Progenitor cell of endocrine pancreas (in vitro differentiated cells): ENCODE data around the gene DISP3. TPM values are rescaled to one million over a fixed set of nuclear protein-coding genes. Genes with fewer than 3 reads are reported as not detected.
"Not testable (repeated sequence)": the region's sequence is repeated elsewhere in the genome, so short reads cannot be mapped to it uniquely, and the experiment has no call there.

Source experiments
- DNase-seq: peaks from one replicate; pipeline ENCODE4 v3.0.0; 2021; ENCODE audit warnings: low spot score; ENCODE audit not compliant: unreplicated experiment
- H3K27ac Mint-ChIP-seq: 2 replicates; pipeline ENCODE4 v1.8.0; 2021; ENCODE audit warnings: mild to moderate bottlenecking, moderate library complexity, mixed read lengths
- H3K27me3 Mint-ChIP-seq: 2 replicates; pipeline ENCODE4 v1.8.0; 2021; ENCODE audit warnings: mixed read lengths
- H3K36me3 Mint-ChIP-seq: 2 replicates; pipeline ENCODE4 v1.8.0; 2022; ENCODE audit warnings: mixed read lengths; ENCODE audit not compliant: insufficient read depth
- H3K4me1 Mint-ChIP-seq: 2 replicates; pipeline ENCODE4 v1.8.0; 2021; ENCODE audit warnings: low read depth, mixed read lengths
- H3K4me3 Mint-ChIP-seq: 2 replicates; pipeline ENCODE4 v1.8.0; 2021; ENCODE audit warnings: low read depth, mild to moderate bottlenecking, moderate library complexity, mixed read lengths
- H3K9me3 Mint-ChIP-seq: 2 replicates; pipeline ENCODE4 v1.8.0; 2021; ENCODE audit warnings: low read depth, mixed read lengths
- CTCF ChIP-seq: fragments of 200-600 bp; sonication (generic); IDR thresholded peaks from one replicate; pipeline ENCODE4 v1.5.0; 2021; ENCODE audit warnings: antibody characterized with exemption, mild to moderate bottlenecking; ENCODE audit not compliant: unreplicated experiment
- total RNA-seq: library from RNA; stranded (reverse); gene quantifications from 2 replicates; pipeline ENCODE4 v1.2.1, GENCODE V29; 2021

Gene DISP3
- total RNA-seq, 1 donor from 2014 or later, result 5.4 TPM

- no peak overlapping the region for H3K4me3 Mint-ChIP-seq
- no peaks in the 10 kb centered on the region for H3K9me3 Mint-ChIP-seq
- no peak overlapping the region for H3K27ac Mint-ChIP-seq
- H3K4me1 Mint-ChIP-seq, result no peaks in the 10 kb centered on the region
- DNase-seq, result no peak
- no peak for TF ChIP-seq CTCF
- no peaks in the 10 kb centered on the region for H3K36me3 Mint-ChIP-seq
- H3K27me3 Mint-ChIP-seq, result peaks cover 10% of the 10 kb centered on the region
Observed at GRCh38 chr1:11575553-11575952, 96.6 kb downstream of the DISP3 start.

GRCh38 chr1:11576109-11576875 lies 97.3 kb downstream of the DISP3 start:
- no peak overlapping the region for H3K4me3 Mint-ChIP-seq
- no peak for TF ChIP-seq CTCF
- no peaks in the 10 kb centered on the region for H3K36me3 Mint-ChIP-seq
- no peak for DNase-seq
- no peak overlapping the region for H3K27ac Mint-ChIP-seq
- H3K9me3 Mint-ChIP-seq, result no peaks in the 10 kb centered on the region
- H3K27me3 Mint-ChIP-seq, result peaks cover 10% of the 10 kb centered on the region
- H3K4me1 Mint-ChIP-seq, result no peaks in the 10 kb centered on the region

- Mint-ChIP-seq H3K27ac (no peak overlapping the region), H3K9me3 (no peaks in the 10 kb centered on the region), H3K27me3 (peaks cover 14% of the 10 kb centered on the region), H3K36me3 (no peaks in the 10 kb centered on the region), H3K4me1 (no peaks in the 10 kb centered on the region), H3K4me3 (no peak overlapping the region)
- TF ChIP-seq CTCF, result no peak
- no peak for DNase-seq
Observed at GRCh38 chr1:11578004-11578403, 99.0 kb downstream of the DISP3 start.

DNA sequence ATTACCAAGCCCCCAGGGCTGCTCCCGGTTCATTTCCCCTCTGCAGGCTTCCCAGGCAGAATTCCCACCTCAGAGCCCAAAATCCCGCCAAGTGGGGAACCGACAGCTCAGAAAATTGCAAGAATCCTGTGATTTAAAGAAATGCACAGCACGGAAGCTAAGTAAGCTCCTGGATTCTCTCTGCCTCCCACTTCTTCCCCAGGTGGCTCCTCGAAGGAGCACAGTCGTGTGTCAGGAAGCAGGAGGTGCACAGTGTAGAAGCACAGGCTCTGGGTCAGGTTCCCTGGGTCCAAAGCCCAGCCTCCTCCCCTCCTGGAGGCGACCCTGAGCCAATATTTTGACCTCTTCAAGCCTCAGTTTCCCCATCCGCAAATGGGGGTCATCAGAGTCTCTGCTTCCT lies 100.6 kb downstream of the DISP3 start:
- Mint-ChIP-seq H3K27me3 (peaks cover 14% of the 10 kb centered on the region), H3K4me1 (no peaks in the 10 kb centered on the region), H3K4me3 (no peak overlapping the region), H3K9me3 (no peaks in the 10 kb centered on the region), H3K36me3 (no peaks in the 10 kb centered on the region), H3K27ac (no peak overlapping the region)
- no peak for DNase-seq
- no peak for TF ChIP-seq CTCF

DNA sequence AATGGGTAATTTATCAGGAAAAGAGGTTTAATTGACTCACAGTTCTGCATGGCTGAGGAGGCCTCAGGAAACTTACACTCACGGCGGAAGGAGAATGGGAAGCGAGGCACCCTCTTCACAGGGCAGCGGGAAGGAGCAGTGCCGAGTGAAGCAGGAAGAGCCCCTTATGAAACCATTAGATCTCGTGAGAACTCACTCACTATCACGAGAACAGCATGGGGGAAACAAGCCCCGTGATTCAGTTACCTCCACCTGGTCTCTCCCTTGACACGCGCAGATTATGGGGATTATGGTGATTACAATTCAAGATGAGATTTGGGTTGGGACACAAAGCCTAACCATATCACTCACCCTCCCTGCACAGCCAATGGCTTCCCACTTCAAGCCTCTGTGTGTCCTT lies 101.1 kb downstream of the DISP3 start:
- peaks cover 14% of the 10 kb centered on the region for H3K27me3 Mint-ChIP-seq
- not testable (repeated sequence) for H3K4me3 Mint-ChIP-seq

GRCh38 chr1:11581445-11581991 lies 102.6 kb downstream of the DISP3 start:
- Mint-ChIP-seq H3K4me3 (no peak overlapping the region), H3K9me3 (no peaks in the 10 kb centered on the region), H3K27me3 (peaks cover 14% of the 10 kb centered on the region), H3K4me1 (peaks cover 9% of the 10 kb centered on the region), H3K36me3 (no peaks in the 10 kb centered on the region), H3K27ac (no peak overlapping the region)
- DNase-seq, result no peak
- TF ChIP-seq CTCF, result no peak

More for the DNA sequence above, 101.1 kb downstream of the DISP3 start:
- not testable (repeated sequence) for H3K4me1 Mint-ChIP-seq, H3K36me3 Mint-ChIP-seq, H3K27ac Mint-ChIP-seq, H3K9me3 Mint-ChIP-seq, DNase-seq
